HG03066 (cell line): ENCODE measurements around the gene URB2.

Experiments
- ATAC-seq: cut with Tn5 transposase; IDR thresholded peaks from one replicate; pipeline ENCODE4 v1.9.1; 2021; ENCODE audit warnings: low read depth; ENCODE audit not compliant: unreplicated experiment

URB2 gene

GRCh38 chr1:229642970-229643369, 16.9 kb downstream of the URB2 start:
- ATAC-seq, result no peak

GRCh38 chr1:229643996-229644745, 18.1 kb downstream of the URB2 start:
- ATAC-seq, result peak; percentile 73

- ATAC-seq, result no peak
These were observed 19.4 kb downstream of the URB2 start for GRCh38 chr1:229645324-229645993.

- ATAC-seq, result no peak
These were observed 22.4 kb downstream of the URB2 start for GRCh38 chr1:229648406-229648805.

GRCh38 chr1:229650045-229650444, 24.0 kb downstream of the URB2 start:
- ATAC-seq, result no peak

GRCh38 chr1:229651546-229651945, 25.5 kb downstream of the URB2 start:
- no peak for ATAC-seq

- no peak for ATAC-seq
These were observed 27.4 kb downstream of the URB2 start for GRCh38 chr1:229653420-229653819.

- no peak for ATAC-seq
These were observed 29.7 kb downstream of the URB2 start for GRCh38 chr1:229655781-229656180.

- peak; percentile 73 for ATAC-seq
These were observed 32.1 kb downstream of the URB2 start for GRCh38 chr1:229657993-229658755.

GRCh38 chr1:229661022-229661877, 35.2 kb downstream of the URB2 start:
- ATAC-seq, result peak; percentile 71

GRCh38 chr1:229661897-229662296, 35.9 kb downstream of the URB2 start:
- ATAC-seq, result no peak

- ATAC-seq, result peak; percentile 53
These were observed 38.2 kb downstream of the URB2 start for GRCh38 chr1:229664133-229664689.

GRCh38 chr1:229665912-229666558, 40.0 kb downstream of the URB2 start:
- ATAC-seq, result no peak

- no peak for ATAC-seq
These were observed 40.5 kb downstream of the URB2 start for GRCh38 chr1:229666585-229666984.

GRCh38 chr1:229669333-229669732, 43.3 kb downstream of the URB2 start:
- no peak for ATAC-seq

GRCh38 chr1:229671310-229671709, 45.3 kb downstream of the URB2 start:
- no peak for ATAC-seq

GRCh38 chr1:229672246-229672645, 46.2 kb downstream of the URB2 start:
- ATAC-seq, result no peak

GRCh38 chr1:229674042-229674441, 48.0 kb downstream of the URB2 start:
- ATAC-seq, result no peak

- no peak for ATAC-seq
These were observed 49.3 kb downstream of the URB2 start for GRCh38 chr1:229675396-229675795.

GRCh38 chr1:229685149-229685548, 59.1 kb downstream of the URB2 start:
- ATAC-seq, result no peak
